ENCODE data around the gene EYA2.

DNA sequence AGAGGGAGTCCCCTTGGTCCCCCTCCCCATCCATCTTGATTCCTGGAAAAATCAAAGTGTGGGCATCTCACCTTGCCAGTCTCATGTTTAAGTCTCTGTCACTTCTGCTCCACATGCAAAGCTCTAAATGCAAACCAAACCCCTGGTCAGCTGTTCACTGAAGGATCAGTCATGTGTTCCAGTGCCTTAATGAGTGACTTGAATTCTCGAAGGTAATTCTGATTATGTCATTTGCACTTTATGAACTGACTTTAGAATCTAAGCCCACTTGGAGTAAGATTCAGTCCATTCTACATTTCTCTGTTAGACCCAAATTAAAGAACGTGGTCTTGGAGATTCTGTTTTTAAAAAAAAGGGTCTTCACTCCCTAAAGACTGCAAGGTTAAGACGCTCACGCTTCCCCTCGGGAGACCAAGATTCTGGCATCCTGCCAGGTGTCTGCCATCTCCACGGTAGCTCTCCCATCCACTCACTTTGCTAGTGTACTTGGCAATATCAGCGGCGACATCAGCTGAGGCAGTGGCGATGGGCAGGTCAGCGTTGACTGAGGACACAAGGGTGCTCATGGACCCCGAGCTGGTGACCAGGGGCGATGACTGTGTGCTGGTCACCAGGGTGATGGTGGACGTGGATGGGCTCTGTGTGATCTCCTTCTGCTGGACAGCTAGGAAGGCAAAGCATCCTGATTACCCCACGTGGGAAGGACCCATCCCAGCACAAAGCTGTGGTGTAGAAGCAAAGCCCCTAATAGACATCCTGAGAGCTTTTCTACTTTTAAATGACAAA lies 341.4 kb downstream of the EYA2 start:
- TF ChIP-seq, protein P1, sequence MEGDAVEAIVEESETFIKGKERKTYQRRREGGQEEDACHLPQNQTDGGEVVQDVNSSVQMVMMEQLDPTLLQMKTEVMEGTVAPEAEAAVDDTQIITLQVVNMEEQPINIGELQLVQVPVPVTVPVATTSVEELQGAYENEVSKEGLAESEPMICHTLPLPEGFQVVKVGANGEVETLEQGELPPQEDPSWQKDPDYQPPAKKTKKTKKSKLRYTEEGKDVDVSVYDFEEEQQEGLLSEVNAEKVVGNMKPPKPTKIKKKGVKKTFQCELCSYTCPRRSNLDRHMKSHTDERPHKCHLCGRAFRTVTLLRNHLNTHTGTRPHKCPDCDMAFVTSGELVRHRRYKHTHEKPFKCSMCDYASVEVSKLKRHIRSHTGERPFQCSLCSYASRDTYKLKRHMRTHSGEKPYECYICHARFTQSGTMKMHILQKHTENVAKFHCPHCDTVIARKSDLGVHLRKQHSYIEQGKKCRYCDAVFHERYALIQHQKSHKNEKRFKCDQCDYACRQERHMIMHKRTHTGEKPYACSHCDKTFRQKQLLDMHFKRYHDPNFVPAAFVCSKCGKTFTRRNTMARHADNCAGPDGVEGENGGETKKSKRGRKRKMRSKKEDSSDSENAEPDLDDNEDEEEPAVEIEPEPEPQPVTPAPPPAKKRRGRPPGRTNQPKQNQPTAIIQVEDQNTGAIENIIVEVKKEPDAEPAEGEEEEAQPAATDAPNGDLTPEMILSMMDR (optimal IDR thresholded peaks at IDR 0.05 in 1 of 3, IDR thresholded peaks at IDR 0.05 in 1 of 3, conservative IDR thresholded peaks at IDR 0.05 in 1 of 3; ENCODE audit: extremely low read depth in 1 of 3, insufficient read depth in 2 of 3, low read length in 3 of 3), result no peak
- TF ChIP-seq EZH2 (IDR thresholded peaks at IDR 0.05; ENCODE audit: low read length), result no peak
